Natural killer cell (primary cell): ENCODE measurements around the gene PCK1. TPM values are rescaled to one million over a fixed set of nuclear protein-coding genes. Genes with fewer than 3 reads are reported as not detected.

ENCODE experiments used
- ATAC-seq, 3 donors: fragments of 150-1000 bp in 2 of 3; fragments of 200-7000 bp in 1 of 3; cut with Tn5 transposase; 1 replicate in 1 of 3; 2 replicates in 2 of 3; pipeline ENCODE4 v1.10.0; 2021; ENCODE audit warnings: mild to moderate bottlenecking in 2 of 3, moderate library complexity in 2 of 3
- DNase-seq, 2 donors: peaks; one replicate each; pipeline versions ENCODE4 v3.0.0 to v3.0.0-alpha.2; 2013 to 2021; ENCODE audit warnings: mixed read lengths in 1 of 2
- H3K27ac ChIP-seq: one replicate; pipeline ENCODE4 v1.5.1; 2013; ENCODE audit warnings: mild to moderate bottlenecking, low read length
- H3K27me3 ChIP-seq: one replicate; pipeline ENCODE4 v1.6.1; 2013; ENCODE audit warnings: low read length; ENCODE audit not compliant: control insufficient read depth, insufficient read depth
- H3K36me3 ChIP-seq: one replicate; pipeline ENCODE4 v1.6.1; 2013; ENCODE audit warnings: low read length; ENCODE audit not compliant: control insufficient read depth, insufficient read depth
- H3K4me1 ChIP-seq: one replicate; pipeline ENCODE4 v1.6.1; 2013; ENCODE audit warnings: low read length; ENCODE audit not compliant: control insufficient read depth, insufficient read depth
- H3K4me3 ChIP-seq: one replicate; pipeline ENCODE4 v1.5.1; 2013; ENCODE audit warnings: low read length
- H3K9me3 ChIP-seq: one replicate; pipeline ENCODE4 v1.6.1; 2013; ENCODE audit warnings: low read length; ENCODE audit not compliant: control insufficient read depth, insufficient read depth
- H3K27ac Mint-ChIP-seq, 2 donors: one replicate each; pipeline ENCODE4 v1.8.0; 2022; ENCODE audit warnings: mild to moderate bottlenecking in 2 of 2, mixed read lengths in 2 of 2, moderate library complexity in 1 of 2
- H3K27me3 Mint-ChIP-seq, 2 donors: one replicate each; pipeline ENCODE4 v1.8.0; 2022; ENCODE audit warnings: low read depth in 2 of 2, mixed read lengths in 2 of 2
- H3K36me3 Mint-ChIP-seq: one replicate; pipeline ENCODE4 v1.8.0; 2022; ENCODE audit warnings: mixed read lengths
- H3K4me1 Mint-ChIP-seq, 2 donors: one replicate each; pipeline ENCODE4 v1.8.0; 2022; ENCODE audit warnings: mixed read lengths in 2 of 2
- H3K4me3 Mint-ChIP-seq: one replicate; pipeline ENCODE4 v1.8.0; 2022; ENCODE audit warnings: mild to moderate bottlenecking, moderate library complexity, mixed read lengths
- H3K9me3 Mint-ChIP-seq, 2 donors: one replicate each; pipeline ENCODE4 v1.8.0; 2022; ENCODE audit warnings: mixed read lengths in 2 of 2
- WGBS: methylation state at CpG from one replicate; pipeline ENCODE4 v1.1.7; 2013; ENCODE audit warnings: missing lambda C conversion rate; ENCODE audit not compliant: insufficient coverage; 5-methylcytosine and 5-hydroxymethylcytosine counted together
- intact Hi-C: fragments of 100-400 bp; cut with micrococcal nuclease; formaldehyde crosslinking; loops from one replicate; pipeline ENCODE4 v1.14.2; 2022
- total RNA-seq, 4 donors: library from RNA; stranded (reverse); fragments of 120-200 nt in 1 of 4; gene quantifications; one replicate each; pipeline versions ENCODE4 v1.2.3 to v1.2.4, GENCODE V29; 2013 to 2022
- TF ChIP-seq, protein P1 (sequence below): fragments of 200-600 bp; IDR thresholded peaks from one replicate; pipeline ENCODE4 v1.8.0; 2022; ENCODE audit warnings: antibody characterized with exemption

PCK1 gene
- total RNA-seq, 3 donors from 2014 or later (not counting 1 experiment from before 2014, with no cell fraction given): not detected

DNA sequence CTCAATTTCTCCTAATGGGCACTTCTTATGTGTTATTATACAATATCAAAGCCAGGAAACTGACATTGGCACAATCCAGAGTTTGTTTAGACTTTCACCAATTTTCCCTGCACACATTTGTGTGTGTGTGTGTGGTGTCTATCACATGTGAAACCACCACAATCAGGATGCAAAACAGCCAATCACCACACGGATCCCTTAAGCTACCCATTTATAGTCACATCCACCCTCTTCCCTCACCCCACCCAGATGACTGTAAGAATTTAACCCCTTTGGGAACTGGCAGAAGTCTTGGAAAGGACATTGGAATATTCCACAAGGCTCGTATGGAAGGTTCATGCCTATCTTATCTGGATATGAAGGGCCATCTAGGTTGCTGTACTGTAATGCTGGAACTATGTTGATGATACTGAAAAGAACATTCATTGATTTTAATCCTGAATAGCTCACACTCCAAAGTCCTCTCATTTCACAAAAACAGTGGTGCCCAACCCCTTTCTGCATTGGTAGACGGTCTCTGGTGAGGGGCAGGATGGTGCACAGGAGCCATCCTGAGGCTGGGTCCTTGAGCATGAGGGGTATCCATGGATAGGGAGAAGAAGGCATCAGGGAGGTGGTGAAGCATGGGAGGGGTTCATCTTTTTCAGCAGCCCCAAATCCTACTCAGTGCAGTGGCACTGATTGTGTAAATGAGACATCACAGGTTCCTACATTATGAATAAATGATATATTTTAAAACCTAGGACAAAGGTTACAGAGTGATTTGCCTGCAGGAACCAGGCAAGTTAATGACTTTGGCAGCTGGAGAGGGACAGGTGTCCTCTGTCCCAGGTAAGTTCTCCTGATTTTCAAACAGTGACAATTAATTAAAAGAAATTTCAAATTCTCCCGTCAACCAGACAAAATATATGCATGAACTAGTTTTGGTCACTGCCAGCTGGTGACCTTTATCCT, 23.9 kb upstream of the PCK1 start:
- peaks cover 27 to 54% of the 10 kb centered on the region in 2 donors for H3K27me3 Mint-ChIP-seq
- 79% methylated on average over 4 of the region's 4 CpGs for WGBS
- no peak overlapping the region for H3K27ac Mint-ChIP-seq

DNA sequence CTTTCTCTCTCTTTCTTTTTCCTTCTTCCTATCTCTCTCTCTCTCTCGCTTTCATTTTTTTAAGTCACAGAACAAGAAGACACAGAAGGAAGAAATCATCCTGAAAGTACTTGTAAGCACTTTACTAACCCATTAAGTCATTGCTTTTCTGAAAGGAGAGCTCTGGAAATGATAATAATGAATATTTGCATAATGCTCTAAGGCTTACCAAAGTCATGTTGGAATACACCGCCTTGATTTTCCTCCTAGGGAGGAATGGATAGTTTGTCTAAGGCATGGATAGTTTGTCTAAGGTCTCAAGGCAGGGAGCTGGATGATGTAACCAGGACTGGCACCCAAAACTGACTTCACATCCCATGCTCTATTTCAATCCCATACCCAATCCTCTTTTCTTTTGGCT, 23.1 kb upstream of the PCK1 start:
- Mint-ChIP-seq H3K27me3 (peaks cover 24 to 54% of the 10 kb centered on the region in 2 donors), H3K9me3 (no peaks in the 10 kb centered on the region), H3K27ac (no peak overlapping the region), H3K36me3 (no peaks in the 10 kb centered on the region), H3K4me3 (no peak overlapping the region), H3K4me1 (no peaks in the 10 kb centered on the region)
- TF ChIP-seq, protein P1, sequence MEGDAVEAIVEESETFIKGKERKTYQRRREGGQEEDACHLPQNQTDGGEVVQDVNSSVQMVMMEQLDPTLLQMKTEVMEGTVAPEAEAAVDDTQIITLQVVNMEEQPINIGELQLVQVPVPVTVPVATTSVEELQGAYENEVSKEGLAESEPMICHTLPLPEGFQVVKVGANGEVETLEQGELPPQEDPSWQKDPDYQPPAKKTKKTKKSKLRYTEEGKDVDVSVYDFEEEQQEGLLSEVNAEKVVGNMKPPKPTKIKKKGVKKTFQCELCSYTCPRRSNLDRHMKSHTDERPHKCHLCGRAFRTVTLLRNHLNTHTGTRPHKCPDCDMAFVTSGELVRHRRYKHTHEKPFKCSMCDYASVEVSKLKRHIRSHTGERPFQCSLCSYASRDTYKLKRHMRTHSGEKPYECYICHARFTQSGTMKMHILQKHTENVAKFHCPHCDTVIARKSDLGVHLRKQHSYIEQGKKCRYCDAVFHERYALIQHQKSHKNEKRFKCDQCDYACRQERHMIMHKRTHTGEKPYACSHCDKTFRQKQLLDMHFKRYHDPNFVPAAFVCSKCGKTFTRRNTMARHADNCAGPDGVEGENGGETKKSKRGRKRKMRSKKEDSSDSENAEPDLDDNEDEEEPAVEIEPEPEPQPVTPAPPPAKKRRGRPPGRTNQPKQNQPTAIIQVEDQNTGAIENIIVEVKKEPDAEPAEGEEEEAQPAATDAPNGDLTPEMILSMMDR: no peak
- Histone ChIP-seq H3K4me1 (no peaks in the 10 kb centered on the region), H3K27ac (no peak overlapping the region), H3K36me3 (no peaks in the 10 kb centered on the region), H3K27me3 (no peaks in the 10 kb centered on the region), H3K9me3 (no peaks in the 10 kb centered on the region), H3K4me3 (no peak overlapping the region)
- intact Hi-C loops: no loop called here
- DNase-seq (no peak), ATAC-seq (no peak)
- 80% methylated on average over 1 of the region's 2 CpGs for WGBS

More for the DNA sequence above, 23.9 kb upstream of the PCK1 start:
- H3K27ac ChIP-seq: no peak overlapping the region
- no peak overlapping the region for H3K4me3 ChIP-seq
- no peaks in the 10 kb centered on the region for H3K27me3 ChIP-seq
- intact Hi-C loops: no loop called here
- Mint-ChIP-seq H3K4me1 (no peaks in the 10 kb centered on the region), H3K36me3 (no peaks in the 10 kb centered on the region), H3K4me3 (no peak overlapping the region), H3K9me3 (no peaks in the 10 kb centered on the region)
- no peaks in the 10 kb centered on the region for H3K9me3 ChIP-seq
- TF ChIP-seq, protein P1: no peak
- H3K36me3 ChIP-seq: no peaks in the 10 kb centered on the region
- ATAC-seq (no peak), DNase-seq (no peak)
- H3K4me1 ChIP-seq: no peaks in the 10 kb centered on the region

DNA sequence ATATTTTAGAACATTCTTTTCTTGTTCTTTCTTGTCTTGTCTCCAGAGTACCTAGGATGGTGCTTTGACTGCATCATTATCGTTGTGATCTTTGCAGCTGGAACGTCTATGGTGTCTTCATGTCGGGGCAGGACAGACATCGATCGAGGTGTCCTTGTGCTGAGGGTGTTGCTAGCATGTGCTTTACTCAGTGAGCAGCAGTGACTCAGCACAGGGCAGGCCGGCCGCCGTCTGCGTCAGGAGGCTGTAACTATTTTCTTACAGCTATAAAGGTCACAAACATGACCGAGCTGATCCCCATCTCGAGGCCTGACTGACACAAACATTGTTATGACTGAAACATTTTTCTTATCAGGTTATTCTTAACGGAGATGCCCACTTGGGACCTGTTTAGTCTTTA, 21.0 kb upstream of the PCK1 start:
- peaks cover 16 to 45% of the 10 kb centered on the region in 2 donors for H3K27me3 Mint-ChIP-seq
- no peak overlapping the region for H3K4me3 ChIP-seq
- H3K4me1 Mint-ChIP-seq: no peaks in the 10 kb centered on the region
- 83% methylated on average over 12 of the region's 12 CpGs for WGBS
- TF ChIP-seq, protein P1: no peak
- H3K27ac ChIP-seq: no peak overlapping the region
- no peaks in the 10 kb centered on the region for H3K27me3 ChIP-seq
- intact Hi-C loops: no loop called here
- no peaks in the 10 kb centered on the region for H3K4me1 ChIP-seq
- ATAC-seq: no peak
- no peaks in the 10 kb centered on the region for H3K36me3 Mint-ChIP-seq
- no peaks in the 10 kb centered on the region for H3K9me3 ChIP-seq
- H3K4me3 Mint-ChIP-seq: no peak overlapping the region
- H3K36me3 ChIP-seq: no peaks in the 10 kb centered on the region
- H3K27ac Mint-ChIP-seq: no peak overlapping the region
- DNase-seq: no peak
- no peaks in the 10 kb centered on the region for H3K9me3 Mint-ChIP-seq
